ENCODE data around the gene ADARB2.

DNA sequence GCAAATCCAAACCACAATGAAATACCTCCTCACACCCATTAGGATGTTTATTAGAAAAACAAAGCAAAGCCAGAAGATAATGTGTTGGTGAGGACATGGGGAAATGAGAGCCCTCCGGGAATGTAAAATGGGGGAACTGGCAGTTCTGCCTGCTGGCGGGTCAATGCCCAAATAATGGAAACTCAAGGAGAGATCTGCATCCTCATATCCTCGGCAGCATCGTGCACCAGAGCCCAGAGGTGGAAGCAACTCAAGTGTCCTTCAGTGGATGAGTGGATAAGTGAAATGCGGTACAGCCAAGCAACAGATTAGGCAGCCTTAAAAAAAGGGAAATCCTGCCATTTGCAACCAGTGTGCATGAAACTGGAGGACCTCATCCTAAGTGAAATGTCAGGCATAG, 356.0 kb downstream of the ADARB2 start:
- TF ChIP-seq, protein P1, sequence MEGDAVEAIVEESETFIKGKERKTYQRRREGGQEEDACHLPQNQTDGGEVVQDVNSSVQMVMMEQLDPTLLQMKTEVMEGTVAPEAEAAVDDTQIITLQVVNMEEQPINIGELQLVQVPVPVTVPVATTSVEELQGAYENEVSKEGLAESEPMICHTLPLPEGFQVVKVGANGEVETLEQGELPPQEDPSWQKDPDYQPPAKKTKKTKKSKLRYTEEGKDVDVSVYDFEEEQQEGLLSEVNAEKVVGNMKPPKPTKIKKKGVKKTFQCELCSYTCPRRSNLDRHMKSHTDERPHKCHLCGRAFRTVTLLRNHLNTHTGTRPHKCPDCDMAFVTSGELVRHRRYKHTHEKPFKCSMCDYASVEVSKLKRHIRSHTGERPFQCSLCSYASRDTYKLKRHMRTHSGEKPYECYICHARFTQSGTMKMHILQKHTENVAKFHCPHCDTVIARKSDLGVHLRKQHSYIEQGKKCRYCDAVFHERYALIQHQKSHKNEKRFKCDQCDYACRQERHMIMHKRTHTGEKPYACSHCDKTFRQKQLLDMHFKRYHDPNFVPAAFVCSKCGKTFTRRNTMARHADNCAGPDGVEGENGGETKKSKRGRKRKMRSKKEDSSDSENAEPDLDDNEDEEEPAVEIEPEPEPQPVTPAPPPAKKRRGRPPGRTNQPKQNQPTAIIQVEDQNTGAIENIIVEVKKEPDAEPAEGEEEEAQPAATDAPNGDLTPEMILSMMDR (IDR thresholded peaks at IDR 0.05) = no peak
- TF ChIP-seq POLR2A (IDR thresholded peaks at IDR 0.05) = no peak

All from Peyer's patch (tissue), 4 donors.